ENCODE results near the gene KCNT1. TPM values are rescaled to one million over a fixed set of nuclear protein-coding genes. Genes with fewer than 3 reads are reported as not detected.

KCNT1 gene
- total RNA-seq, 1 donor from 2014 or later, result not detected

DNA sequence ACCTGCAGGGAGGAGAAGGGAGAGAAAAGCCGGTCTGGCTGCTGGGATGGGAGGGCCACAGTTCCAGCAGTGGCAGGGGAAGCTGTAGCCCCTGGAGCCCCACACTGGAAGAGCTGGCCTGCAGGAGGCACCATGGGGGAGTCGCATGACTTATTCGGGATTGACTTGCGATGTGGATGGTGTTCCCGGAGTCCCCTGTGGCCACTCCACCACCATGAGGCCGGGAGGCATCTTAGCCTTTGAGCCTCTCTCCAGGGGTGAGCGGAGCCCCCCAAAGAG is 92.0 kb downstream of the KCNT1 start:
- no peak for DNase-seq (ENCODE audit: extremely low read depth, low read depth, low spot score)

DNA sequence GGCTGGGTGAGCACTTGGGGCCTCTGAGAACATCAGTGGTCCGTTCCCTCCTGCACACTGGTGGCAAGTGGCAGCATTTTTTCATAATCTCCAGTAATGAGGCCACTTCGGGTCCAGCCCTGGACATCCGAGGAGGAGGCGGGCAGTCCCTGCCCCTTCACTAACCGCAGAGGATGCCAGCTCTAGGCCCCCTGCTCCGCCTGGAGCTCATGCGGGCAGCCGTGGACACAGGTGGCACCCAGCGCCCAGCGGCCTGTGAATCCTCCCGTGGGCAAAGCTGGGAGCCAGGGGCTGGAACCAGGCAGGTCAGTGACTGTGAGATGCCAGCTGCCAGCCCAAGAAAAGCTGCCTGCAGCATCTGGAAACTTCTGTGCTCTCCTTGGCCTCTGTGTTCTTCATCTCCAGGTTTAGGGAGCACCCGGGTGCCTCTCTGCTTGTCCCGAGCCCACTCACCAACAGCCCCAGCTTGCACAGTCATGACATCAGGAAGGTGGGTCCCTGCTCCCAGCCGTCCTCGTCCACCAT is 92.4 kb downstream of the KCNT1 start:
- DNase-seq (ENCODE audit: extremely low read depth, low read depth, low spot score), result no peak

- no peak for DNase-seq (ENCODE audit: extremely low read depth, low read depth, low spot score)
These were observed 93.4 kb downstream of the KCNT1 start for GRCh38 chr9:135795391-135795790.

DNA sequence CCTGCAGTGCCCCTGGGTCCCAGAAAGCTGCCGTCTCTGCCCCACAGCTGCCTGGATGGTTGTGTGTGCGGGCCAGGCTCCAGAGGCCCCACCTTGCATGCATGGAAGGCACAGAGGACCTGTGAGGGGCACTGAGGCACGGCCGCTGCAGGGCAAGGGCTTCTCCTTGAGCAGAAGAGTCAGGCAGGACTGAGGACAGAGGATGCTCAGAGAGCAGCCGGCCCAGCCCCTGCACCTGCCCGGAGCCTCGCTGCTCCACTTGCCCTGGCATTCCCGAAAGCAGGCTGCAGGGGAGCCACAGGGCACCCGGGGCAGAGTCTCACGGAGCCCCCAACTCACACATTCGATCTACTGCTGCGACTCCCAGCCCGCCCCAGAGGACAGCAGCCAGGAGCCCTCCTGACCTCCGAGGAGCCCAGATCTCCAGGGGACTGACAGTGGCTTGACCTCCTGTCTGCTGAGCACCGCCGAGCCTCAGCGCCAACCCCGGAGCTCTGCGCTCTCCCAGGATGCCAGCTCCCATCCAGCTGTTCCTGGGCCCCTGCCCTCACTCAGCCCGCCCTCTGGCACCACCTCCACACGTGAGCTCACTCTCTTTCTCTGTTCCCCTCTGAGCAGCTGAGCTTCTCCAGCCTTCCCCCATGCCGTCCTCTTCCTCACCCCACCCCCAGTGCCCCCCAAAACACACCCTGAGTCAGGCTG is 95.0 kb downstream of the KCNT1 start:
- no peak for DNase-seq (ENCODE audit: extremely low read depth, low read depth, low spot score)

GRCh38 chr9:135797507-135798262 is 95.7 kb downstream of the KCNT1 start:
- peak; percentile 4 for DNase-seq (ENCODE audit: extremely low read depth, low read depth, low spot score)

DNA sequence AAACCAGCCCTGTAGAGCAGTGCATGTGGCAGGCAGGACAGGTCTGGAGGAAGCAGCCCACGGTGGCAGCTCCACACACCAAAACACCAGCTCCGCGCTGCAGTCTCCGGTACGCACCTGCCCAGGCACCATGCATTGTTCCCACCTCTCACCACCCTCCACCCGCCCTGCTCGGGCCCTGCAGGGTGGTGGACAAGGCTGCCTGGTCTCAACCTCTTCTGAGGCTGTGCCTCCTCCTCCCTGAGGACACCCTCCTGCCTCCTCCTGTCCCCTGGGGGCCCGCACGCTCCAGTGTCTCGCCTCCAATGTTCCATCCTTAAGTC is 96.2 kb downstream of the KCNT1 start:
- no peak for DNase-seq (ENCODE audit: extremely low read depth, low read depth, low spot score)

DNA sequence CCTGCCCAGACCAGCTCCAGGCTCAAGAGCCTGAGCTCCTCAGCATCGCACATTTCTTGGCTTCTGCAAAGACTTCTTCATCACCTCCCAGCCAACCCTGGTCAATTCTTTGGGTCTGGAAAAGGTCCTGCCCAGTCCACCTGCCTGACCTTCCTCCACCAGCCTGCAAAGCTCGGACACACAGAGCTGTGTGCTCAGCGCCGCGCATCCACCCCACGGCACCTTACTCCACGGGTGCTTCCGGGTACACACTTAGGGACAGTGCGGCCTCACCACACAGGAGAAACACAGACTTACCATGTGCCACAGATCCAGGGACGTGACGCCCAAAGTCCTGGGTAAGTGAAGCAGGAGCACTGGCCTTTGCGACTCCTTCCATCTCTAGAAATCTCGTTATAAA is 97.3 kb downstream of the KCNT1 start:
- no peak for DNase-seq (ENCODE audit: extremely low read depth, low read depth, low spot score)

GRCh38 chr9:135801070-135801469 is 99.1 kb downstream of the KCNT1 start:
- DNase-seq (ENCODE audit: extremely low read depth, low read depth, low spot score), result no peak

GRCh38 chr9:135802876-135803419 is 101.0 kb downstream of the KCNT1 start:
- no peak for DNase-seq (ENCODE audit: extremely low read depth, low read depth, low spot score)

- DNase-seq (ENCODE audit: extremely low read depth, low read depth, low spot score), result no peak
These were observed 101.5 kb downstream of the KCNT1 start for GRCh38 chr9:135803441-135803840.

GRCh38 chr9:135804581-135805421 is 102.8 kb downstream of the KCNT1 start:
- DNase-seq (ENCODE audit: extremely low read depth, low read depth, low spot score), result no peak

- no peak for DNase-seq (ENCODE audit: extremely low read depth, low read depth, low spot score)
These were observed 103.5 kb downstream of the KCNT1 start for GRCh38 chr9:135805422-135806022.

DNA sequence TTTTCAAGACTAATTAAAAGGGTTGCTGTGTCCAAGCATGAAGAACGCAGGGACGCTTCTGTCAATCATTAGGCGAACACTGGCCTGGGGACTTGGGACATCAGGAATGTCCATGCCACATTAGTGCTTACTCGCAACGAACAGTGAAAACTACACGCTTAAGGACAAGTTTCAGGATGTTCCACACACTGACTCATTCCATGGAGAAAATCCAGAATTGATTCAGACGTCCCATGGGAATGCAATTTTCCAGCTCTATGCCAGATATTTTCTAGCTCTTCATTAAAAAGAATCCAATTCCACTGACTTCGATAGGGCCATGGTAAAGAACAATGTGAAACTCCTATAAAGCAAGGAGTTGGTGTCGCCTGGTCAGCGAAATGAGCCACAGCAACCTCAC is 107.2 kb downstream of the KCNT1 start:
- no peak for DNase-seq (ENCODE audit: extremely low read depth, low read depth, low spot score)

DNA sequence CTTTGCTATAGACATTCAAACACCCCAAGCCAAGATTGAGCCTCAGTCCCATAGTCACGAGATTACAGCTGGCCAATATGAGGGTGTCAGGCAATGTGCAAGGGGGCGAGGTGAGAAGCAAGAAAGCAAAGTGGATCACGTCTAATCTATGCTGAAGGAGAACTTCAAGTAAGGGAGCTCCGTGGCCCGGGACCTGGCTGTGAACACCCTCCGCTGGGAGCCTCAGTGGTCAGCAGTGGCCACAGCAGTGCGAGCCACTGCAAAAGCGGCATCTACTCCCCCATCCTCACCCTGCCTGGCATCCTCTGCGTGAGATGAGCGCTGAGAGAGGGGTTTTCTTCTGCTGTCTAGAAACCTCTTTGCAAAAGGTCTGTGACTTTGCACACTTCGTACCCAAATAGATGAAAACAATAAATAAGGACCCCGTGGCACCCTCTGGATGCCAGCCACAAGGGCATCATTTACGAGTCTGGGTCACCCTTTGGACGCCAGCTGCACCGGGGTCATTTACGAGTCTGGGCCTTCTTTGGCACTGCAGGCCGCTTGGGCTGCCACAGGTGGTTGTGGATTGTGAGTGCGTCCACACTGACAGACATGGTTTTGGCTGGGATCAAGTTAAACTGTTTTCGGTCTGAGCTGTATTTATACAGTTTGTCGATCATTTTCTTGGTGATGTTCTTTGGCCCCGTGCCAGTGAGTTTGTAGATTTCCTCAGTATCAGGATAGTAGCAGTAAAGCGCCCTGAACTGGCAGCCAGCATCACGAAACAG is 109.0 kb downstream of the KCNT1 start:
- DNase-seq (ENCODE audit: extremely low read depth, low read depth, low spot score), result no peak

GRCh38 chr9:135811801-135812200 is 109.8 kb downstream of the KCNT1 start:
- DNase-seq (ENCODE audit: extremely low read depth, low read depth, low spot score), result no peak

- DNase-seq (ENCODE audit: extremely low read depth, low read depth, low spot score), result no peak
These were observed 111.0 kb downstream of the KCNT1 start for GRCh38 chr9:135812961-135813360.

- DNase-seq (ENCODE audit: extremely low read depth, low read depth, low spot score), result no peak
These were observed 111.8 kb downstream of the KCNT1 start for GRCh38 chr9:135813671-135814290.

GRCh38 chr9:135814421-135815095 is 112.6 kb downstream of the KCNT1 start:
- DNase-seq (ENCODE audit: extremely low read depth, low read depth, low spot score), result no peak

- no peak for DNase-seq (ENCODE audit: extremely low read depth, low read depth, low spot score)
These were observed 113.4 kb downstream of the KCNT1 start for GRCh38 chr9:135815413-135815812.

All from glomerular endothelial cell (primary cell).